HepG2 (cell line): ENCODE measurements around the gene SDHD. TPM values are rescaled to one million over a fixed set of nuclear protein-coding genes. Genes with fewer than 3 reads are reported as not detected.

Source experiments
- AHR ChIP-seq: IDR thresholded peaks from 2 replicates; pipeline ENCODE4 v1.6.1; 2018; ENCODE audit warnings: missing genetic modification reagents, missing compliant biosample characterization
- ATF7 ChIP-seq, 2 experiments: fragments of 450-650 bp in 1 of 2; sonication (generic) in 1 of 2; formaldehyde crosslinking in 1 of 2; IDR thresholded peaks; 2 replicates each; pipeline versions ENCODE4 v1.4.0 to v1.6.1; 2016 to 2020; ENCODE audit warnings: antibody characterized with exemption in 1 of 2, mild to moderate bottlenecking in 1 of 2, missing genetic modification reagents in 1 of 2
- ATM ChIP-seq: fragments of 450-650 bp; IDR thresholded peaks from 2 replicates; pipeline ENCODE4 v1.7.1; 2017; ENCODE audit warnings: mild to moderate bottlenecking, borderline replicate concordance
- DNMT3B ChIP-seq: conservative IDR thresholded peaks from 2 replicates; pipeline ENCODE4 v1.6.1; 2016; ENCODE audit warnings: missing biosample characterization, control low read depth
- GFI1 ChIP-seq: sonication (generic); formaldehyde crosslinking; IDR thresholded peaks from 2 replicates; pipeline ENCODE4 v1.5.0; 2020; ENCODE audit warnings: missing genetic modification reagents, mild to moderate bottlenecking, borderline replicate concordance
- NFE2L1 ChIP-seq: sonication (generic); formaldehyde crosslinking; IDR thresholded peaks from 2 replicates; pipeline ENCODE4 v1.4.0; 2020; ENCODE audit warnings: missing genetic modification reagents, mild to moderate bottlenecking, borderline replicate concordance
- NFIB ChIP-seq: sonication (generic); formaldehyde crosslinking; IDR thresholded peaks from 2 replicates; pipeline ENCODE4 v1.9.0; 2021; ENCODE audit warnings: missing genetic modification reagents, mild to moderate bottlenecking, borderline replicate concordance
- PHF20 ChIP-seq: sonication (generic); formaldehyde crosslinking; IDR thresholded peaks from 2 replicates; pipeline ENCODE4 v1.5.0; 2020; ENCODE audit warnings: mild to moderate bottlenecking, missing genetic modification reagents
- REXO4 ChIP-seq: sonication (generic); formaldehyde crosslinking; IDR thresholded peaks from 2 replicates; pipeline ENCODE4 v1.8.0; 2022; ENCODE audit warnings: missing genetic modification reagents, mild to moderate bottlenecking, borderline replicate concordance
- RFX3 ChIP-seq: IDR thresholded peaks from 2 replicates; pipeline ENCODE4 v1.6.1; 2016; ENCODE audit warnings: missing biosample characterization, missing genetic modification reagents
- RORA ChIP-seq: sonication (generic); formaldehyde crosslinking; IDR thresholded peaks from 2 replicates; pipeline ENCODE4 v1.5.0; 2020; ENCODE audit warnings: mild to moderate bottlenecking, missing genetic modification reagents, moderate library complexity
- SETDB1 ChIP-seq: sonication (generic); formaldehyde crosslinking; IDR thresholded peaks from 2 replicates; pipeline ENCODE4 v1.5.1; 2020; ENCODE audit warnings: missing genetic modification reagents, mild to moderate bottlenecking, borderline replicate concordance
- SMAD1 ChIP-seq: sonication (generic); formaldehyde crosslinking; IDR thresholded peaks from 2 replicates; pipeline ENCODE4 v1.4.0; 2020; ENCODE audit warnings: missing genetic modification reagents, low read depth, mild to moderate bottlenecking, borderline replicate concordance
- TGIF2 ChIP-seq: IDR thresholded peaks from 2 replicates; pipeline ENCODE4 v1.6.1; 2016; ENCODE audit warnings: control low read depth, missing compliant biosample characterization
- TOPORS ChIP-seq: sonication (generic); formaldehyde crosslinking; IDR thresholded peaks from 2 replicates; pipeline ENCODE4 v1.8.0; 2023; ENCODE audit warnings: mild to moderate bottlenecking, missing genetic modification reagents
- ZBTB1 ChIP-seq: sonication (generic); formaldehyde crosslinking; IDR thresholded peaks from 2 replicates; pipeline ENCODE4 v1.4.0; 2020; ENCODE audit warnings: missing genetic modification reagents, borderline replicate concordance
- ZNF282 ChIP-seq: fragments of 450-650 bp; IDR thresholded peaks from 2 replicates; pipeline ENCODE4 v1.6.1; 2018; ENCODE audit not compliant: partially characterized antibody
- ZNF317 ChIP-seq: sonication (generic); formaldehyde crosslinking; IDR thresholded peaks from 2 replicates; pipeline ENCODE4 v1.5.0; 2020; ENCODE audit warnings: mild to moderate bottlenecking, missing genetic modification reagents
- ZNF335 ChIP-seq: sonication (generic); formaldehyde crosslinking; IDR thresholded peaks from 2 replicates; pipeline ENCODE4 v1.4.0; 2020; ENCODE audit warnings: missing genetic modification reagents
- ZNF34 ChIP-seq: sonication (generic); formaldehyde crosslinking; IDR thresholded peaks from 2 replicates; pipeline ENCODE4 v1.4.0; 2020; ENCODE audit warnings: mild to moderate bottlenecking, missing genetic modification reagents, borderline replicate concordance
- ZNF382 ChIP-seq: sonication (generic); formaldehyde crosslinking; IDR thresholded peaks from 2 replicates; pipeline ENCODE4 v1.5.0; 2020; ENCODE audit warnings: missing genetic modification reagents, mild to moderate bottlenecking, borderline replicate concordance
- ZNF543 ChIP-seq: sonication (generic); formaldehyde crosslinking; IDR thresholded peaks from 2 replicates; pipeline ENCODE4 v1.4.0; 2020; ENCODE audit warnings: mild to moderate bottlenecking, missing genetic modification reagents
- polyA plus RNA-seq, 8 experiments: library from polyadenylated mRNA; depleted of rRNA in 3 of 8; stranded (reverse) in 7 of 8; unstranded in 1 of 8; fragments of >200 nt; fragmentation: Illumina TruSeq in 4 of 8; extraction: Trizol in 4 of 8; gene quantifications; 2 replicates each; pipeline versions ENCODE4 v1.2.1 to v1.2.3, GENCODE V29; 2011 to 2016; ENCODE audit warnings: low read depth in 4 of 8, missing spikeins in 1 of 8, mixed read lengths in 1 of 8; ENCODE audit not compliant: insufficient read depth in 1 of 8
- total RNA-seq, 5 experiments: library from RNA; depleted of rRNA; stranded (reverse); fragments of >200 nt; fragmentation: Illumina TruSeq; extraction: Trizol; gene quantifications; 2 replicates each; pipeline ENCODE4 v1.2.3, GENCODE V29; 2016; ENCODE audit warnings: low read depth in 1 of 5
- TF ChIP-seq, protein P1 (sequence below): sonication (generic); formaldehyde crosslinking; IDR thresholded peaks from one replicate; pipeline ENCODE4 v1.5.1; 2020; ENCODE audit warnings: mild to moderate bottlenecking, missing genetic modification reagents; ENCODE audit errors: not compliant biosample characterization

The SDHD gene
- total and polyA plus RNA-seq, 2 of the 13 experiments (the other 11 are each of a cell fraction or from before 2014, with no cell fraction given): 117 to 123 TPM

DNA sequence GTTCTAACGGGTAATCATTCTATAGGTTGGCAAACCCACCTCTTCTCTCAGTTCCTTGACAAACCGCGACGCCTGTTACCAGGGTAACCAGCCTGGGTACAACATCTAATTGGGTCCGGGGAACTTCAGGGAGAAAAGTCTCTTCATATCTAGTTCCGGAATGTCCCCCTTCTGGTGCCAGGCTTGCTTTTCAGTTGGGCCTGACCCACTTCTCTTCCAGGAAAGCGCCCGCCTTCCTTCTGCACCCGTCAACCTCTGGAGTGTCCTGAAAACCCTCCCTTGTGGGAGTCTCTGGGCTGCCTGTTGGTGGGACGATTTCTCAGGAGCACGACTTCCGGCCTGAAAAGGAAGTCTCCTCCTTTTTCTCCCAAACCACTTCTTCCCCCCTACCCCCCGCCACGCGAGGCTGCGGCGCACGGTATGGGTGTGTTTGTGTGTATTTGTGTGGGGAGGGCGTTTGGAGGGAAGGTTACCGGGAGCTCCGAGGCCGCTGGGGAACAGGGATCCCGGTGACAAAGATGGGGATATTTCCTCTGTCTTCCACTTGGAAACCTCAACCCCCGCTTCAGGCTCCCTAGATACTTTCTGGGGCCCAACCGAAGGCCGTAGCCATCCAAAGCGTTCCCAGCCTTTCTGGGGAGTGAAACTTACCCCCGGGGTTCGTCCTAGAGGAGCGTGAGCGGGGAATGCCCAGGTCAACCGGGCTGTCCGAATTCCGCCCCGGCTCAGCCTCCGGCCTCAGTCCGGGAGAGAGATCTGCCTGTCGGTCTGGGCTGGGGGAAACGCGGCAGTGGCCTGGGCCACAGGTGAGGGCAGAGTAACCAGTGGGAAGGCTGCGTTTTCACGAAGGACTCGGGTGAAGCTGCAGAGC, 12.5 kb upstream of the SDHD start, which contains the start of the genes NKAPD1 and PIH1D2 (continued):
- TF ChIP-seq, protein P1, sequence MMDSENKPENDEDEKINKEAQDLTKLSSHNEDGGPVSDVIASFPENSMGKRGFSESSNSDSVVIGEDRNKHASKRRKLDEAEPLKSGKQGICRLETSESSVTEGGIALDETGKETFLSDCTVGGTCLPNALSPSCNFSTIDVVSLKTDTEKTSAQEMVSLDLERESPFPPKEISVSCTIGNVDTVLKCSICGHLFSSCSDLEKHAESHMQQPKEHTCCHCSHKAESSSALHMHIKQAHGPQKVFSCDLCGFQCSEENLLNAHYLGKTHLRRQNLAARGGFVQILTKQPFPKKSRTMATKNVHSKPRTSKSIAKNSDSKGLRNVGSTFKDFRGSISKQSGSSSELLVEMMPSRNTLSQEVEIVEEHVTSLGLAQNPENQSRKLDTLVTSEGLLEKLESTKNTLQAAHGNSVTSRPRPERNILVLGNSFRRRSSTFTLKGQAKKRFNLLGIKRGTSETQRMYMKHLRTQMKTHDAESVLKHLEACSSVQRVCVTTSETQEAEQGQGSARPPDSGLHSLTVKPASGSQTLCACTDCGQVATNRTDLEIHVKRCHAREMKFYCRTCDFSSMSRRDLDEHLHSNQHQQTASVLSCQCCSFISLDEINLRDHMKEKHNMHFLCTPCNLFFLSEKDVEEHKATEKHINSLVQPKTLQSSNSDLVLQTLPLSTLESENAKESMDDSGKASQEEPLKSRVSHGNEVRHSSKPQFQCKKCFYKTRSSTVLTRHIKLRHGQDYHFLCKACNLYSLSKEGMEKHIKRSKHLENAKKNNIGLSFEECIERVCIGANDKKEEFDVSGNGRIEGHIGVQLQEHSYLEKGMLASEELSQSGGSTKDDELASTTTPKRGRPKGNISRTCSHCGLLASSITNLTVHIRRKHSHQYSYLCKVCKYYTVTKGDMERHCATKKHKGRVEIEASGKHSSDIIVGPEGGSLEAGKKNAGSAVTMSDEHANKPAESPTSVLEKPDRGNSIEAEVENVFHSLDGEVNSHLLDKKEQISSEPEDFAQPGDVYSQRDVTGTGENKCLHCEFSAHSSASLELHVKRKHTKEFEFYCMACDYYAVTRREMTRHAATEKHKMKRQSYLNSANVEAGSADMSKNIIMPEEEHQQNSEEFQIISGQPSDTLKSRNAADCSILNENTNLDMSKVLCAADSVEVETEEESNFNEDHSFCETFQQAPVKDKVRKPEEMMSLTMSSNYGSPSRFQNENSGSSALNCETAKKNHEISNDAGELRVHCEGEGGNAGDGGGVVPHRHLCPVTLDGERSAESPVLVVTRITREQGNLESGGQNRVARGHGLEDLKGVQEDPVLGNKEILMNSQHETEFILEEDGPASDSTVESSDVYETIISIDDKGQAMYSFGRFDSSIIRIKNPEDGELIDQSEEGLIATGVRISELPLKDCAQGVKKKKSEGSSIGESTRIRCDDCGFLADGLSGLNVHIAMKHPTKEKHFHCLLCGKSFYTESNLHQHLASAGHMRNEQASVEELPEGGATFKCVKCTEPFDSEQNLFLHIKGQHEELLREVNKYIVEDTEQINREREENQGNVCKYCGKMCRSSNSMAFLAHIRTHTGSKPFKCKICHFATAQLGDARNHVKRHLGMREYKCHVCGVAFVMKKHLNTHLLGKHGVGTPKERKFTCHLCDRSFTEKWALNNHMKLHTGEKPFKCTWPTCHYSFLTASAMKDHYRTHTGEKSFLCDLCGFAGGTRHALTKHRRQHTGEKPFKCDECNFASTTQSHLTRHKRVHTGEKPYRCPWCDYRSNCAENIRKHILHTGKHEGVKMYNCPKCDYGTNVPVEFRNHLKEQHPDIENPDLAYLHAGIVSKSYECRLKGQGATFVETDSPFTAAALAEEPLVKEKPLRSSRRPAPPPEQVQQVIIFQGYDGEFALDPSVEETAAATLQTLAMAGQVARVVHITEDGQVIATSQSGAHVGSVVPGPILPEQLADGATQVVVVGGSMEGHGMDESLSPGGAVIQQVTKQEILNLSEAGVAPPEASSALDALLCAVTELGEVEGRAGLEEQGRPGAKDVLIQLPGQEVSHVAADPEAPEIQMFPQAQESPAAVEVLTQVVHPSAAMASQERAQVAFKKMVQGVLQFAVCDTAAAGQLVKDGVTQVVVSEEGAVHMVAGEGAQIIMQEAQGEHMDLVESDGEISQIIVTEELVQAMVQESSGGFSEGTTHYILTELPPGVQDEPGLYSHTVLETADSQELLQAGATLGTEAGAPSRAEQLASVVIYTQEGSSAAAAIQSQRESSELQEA: no peak
- TF ChIP-seq AHR (CRISPR knock-in tag): no peak; the same call in 1 of the 2 replicates
- TF ChIP-seq SMAD1: no peak
- TF ChIP-seq RORA (CRISPR knock-in tag): no peak
- TF ChIP-seq GFI1 (CRISPR knock-in tag): no peak
- TF ChIP-seq ZNF543 (CRISPR knock-in tag): 0 out of 2 replicates have a peak, but pooled peaks have one; percentile 42
- TF ChIP-seq PHF20: peak; percentile 92
- TF ChIP-seq ZNF382 (CRISPR knock-in tag): no peak
- no peak for TF ChIP-seq ATM
- no peak for TF ChIP-seq ZNF335 (CRISPR knock-in tag)
- no peak for TF ChIP-seq ZNF34
- no peak for TF ChIP-seq ZNF282
- TF ChIP-seq NFE2L1 (CRISPR knock-in tag): no peak
- peak; percentile 87; the same call in 1 of the 2 replicates for TF ChIP-seq ZBTB1
- no peak for TF ChIP-seq TGIF2 (CRISPR knock-in tag)
- TF ChIP-seq ATF7 (IDR thresholded peaks at IDR 0.05): no peak
- TF ChIP-seq ATF7 (CRISPR knock-in tag; IDR thresholded peaks at IDR 0.05): no peak
- TF ChIP-seq DNMT3B: no peak
- no peak for TF ChIP-seq SETDB1 (CRISPR knock-in tag)
- no peak for TF ChIP-seq TOPORS (CRISPR knock-in tag)
- TF ChIP-seq ZNF317 (CRISPR knock-in tag): no peak
- peak; percentile 90 for TF ChIP-seq RFX3 (CRISPR knock-in tag)
- no peak for TF ChIP-seq REXO4 (CRISPR knock-in tag)
- no peak for TF ChIP-seq NFIB (CRISPR knock-in tag)
